SH-SY5Y (cell line): Measurements from ENCODE around the gene POTEF.

ENCODE experiments used
- GATA2 ChIP-seq: IDR thresholded peaks from 2 replicates; pipeline ENCODE4 v1.6.1; 2011; ENCODE audit warnings: mild to moderate bottlenecking, low read depth, low read length
- GATA3 ChIP-seq: IDR thresholded peaks from 2 replicates; pipeline ENCODE4 v1.6.1; 2011; ENCODE audit warnings: low read depth, mild to moderate bottlenecking, low read length, moderate library complexity

DNA sequence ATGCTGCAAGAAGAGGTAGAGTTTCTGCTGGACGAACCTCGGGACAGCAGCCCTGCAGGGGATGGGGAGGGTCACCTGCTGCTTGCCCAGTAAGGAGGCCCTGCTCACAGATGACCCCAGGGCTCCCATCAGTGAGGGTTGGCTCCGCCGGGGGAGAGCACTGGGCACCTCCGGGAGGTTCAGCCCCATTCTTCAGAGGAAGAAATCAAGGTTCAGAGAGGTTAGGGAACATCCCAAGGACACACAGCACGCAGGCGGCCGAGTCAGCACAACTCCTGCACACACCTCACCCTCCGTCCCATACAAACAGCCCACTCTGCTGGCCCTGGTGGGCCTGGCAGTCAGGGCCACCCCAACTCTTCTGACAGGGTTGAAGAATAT lies 27.6 kb upstream of the POTEF start:
- no peak for TF ChIP-seq GATA2
- TF ChIP-seq GATA3 = no peak
